H1 (cell line): ENCODE data around the gene ENTREP1. TPM values are rescaled to one million over a fixed set of nuclear protein-coding genes. Genes with fewer than 3 reads are reported as not detected.

Experiments used
- ATF2 ChIP-seq: IDR thresholded peaks from 2 replicates; pipeline ENCODE4 v1.6.1; 2012; ENCODE audit warnings: low read length, inconsistent platforms
- CHD1 ChIP-seq: IDR thresholded peaks from 2 replicates; pipeline ENCODE4 v1.6.1; 2012; ENCODE audit warnings: low read depth, low read length, improper control_type of control experiment
- EZH2 ChIP-seq: fragments of 200-600 bp; sonication (generic); IDR thresholded peaks from 2 replicates; pipeline ENCODE4 v1.7.1; 2012; ENCODE audit warnings: low read depth, mild to moderate bottlenecking, moderate library complexity, low read length, inconsistent platforms; ENCODE audit not compliant: severe bottlenecking
- POLR2AphosphoS5 ChIP-seq: IDR thresholded peaks from 2 replicates; pipeline ENCODE4 v1.6.1; 2011; ENCODE audit warnings: low read depth, low read length
- polyA plus RNA-seq, 7 experiments: library from polyadenylated mRNA; depleted of rRNA in 3 of 7; stranded (reverse) in 5 of 7; unstranded in 2 of 7; fragments of >200 nt in 5 of 7; fragments of 200-250 nt in 2 of 7; gene quantifications; 1 replicate in 5 of 7; 2 replicates in 1 of 7; 4 replicates in 1 of 7; pipeline versions ENCODE4 v1.2.1 to v1.2.3, GENCODE V29; 2011 to 2013; ENCODE audit warnings: missing spikeins in 2 of 7, mixed read lengths in 2 of 7
- total RNA-seq: library from RNA; stranded (reverse); fragmentation: NEBNext Ultra II Directional; extraction: Animal tissue kit (Norgen Biotek cat#: 25700); gene quantifications from 2 replicates; pipeline ENCODE4 v1.2.1, GENCODE V29; 2021

ENTREP1 gene
- total and polyA plus RNA-seq, 2 of the 8 experiments (the other 6 are each of a cell fraction or from before 2014, with no cell fraction given), result 15.3 to 25.0 TPM

GRCh38 chr9:69347607-69348006 is 22.6 kb downstream of the ENTREP1 start (continued):
- TF ChIP-seq ATF2 (no peak), CHD1 (no peak), POLR2AphosphoS5 (no peak), EZH2 (no peak)
